ENCODE results near the gene CDK6.

- no peak for TF ChIP-seq POLR2A (IDR thresholded peaks at IDR 0.05)
- TF ChIP-seq CTCF (IDR thresholded peaks at IDR 0.05 in 8 of 11, conservative IDR thresholded peaks at IDR 0.05 in 3 of 11), result no peak
Observed at GRCh38 chr7:92750946-92751345, 85.4 kb downstream of the CDK6 start.

Data from spleen (tissue), 7 donors.